LNCaP clone FGC (cell line): ENCODE data around the gene OLFML1.

Experiments
- DNase-seq: peaks from one replicate; pipeline ENCODE4 v3.0.0-alpha.2; 2011; ENCODE audit warnings: low read depth
- H3K4me3 ChIP-seq: 2 replicates; pipeline ENCODE4 v1.5.1; 2011; ENCODE audit warnings: mild to moderate bottlenecking, low read depth, low read length, control low read depth
- TF ChIP-seq, protein P1 (sequence below): IDR thresholded peaks from 2 replicates; pipeline ENCODE4 v1.5.1; 2012; ENCODE audit warnings: mild to moderate bottlenecking; ENCODE audit not compliant: control insufficient read depth, insufficient read depth; ENCODE audit errors: extremely low read depth

Gene OLFML1

DNA sequence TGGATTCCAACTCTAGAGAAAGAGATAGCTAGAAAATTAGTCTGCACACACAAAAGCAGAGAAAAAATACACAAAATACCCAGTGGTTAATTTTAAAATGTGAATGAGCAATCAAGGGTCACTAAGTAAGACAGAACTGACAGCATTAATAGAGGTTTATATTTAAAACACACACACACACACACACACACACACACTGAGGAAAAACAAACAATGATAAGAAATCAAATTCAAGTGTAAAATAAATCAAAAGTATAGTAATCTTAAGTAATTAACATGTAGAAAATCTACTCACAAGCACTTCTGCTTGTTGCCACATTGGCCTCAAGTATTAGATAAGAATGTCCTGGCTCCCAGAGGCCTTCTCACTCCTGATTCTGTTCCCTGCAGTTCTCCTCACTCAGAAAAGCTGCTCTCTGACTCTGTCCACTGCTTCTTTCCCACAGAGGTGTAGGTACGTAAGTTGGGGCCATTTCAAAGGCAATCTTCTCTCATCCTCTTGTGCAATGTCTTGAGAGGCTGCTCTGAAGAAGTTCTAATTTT lies 33.3 kb upstream of the OLFML1 start:
- TF ChIP-seq, protein P1, sequence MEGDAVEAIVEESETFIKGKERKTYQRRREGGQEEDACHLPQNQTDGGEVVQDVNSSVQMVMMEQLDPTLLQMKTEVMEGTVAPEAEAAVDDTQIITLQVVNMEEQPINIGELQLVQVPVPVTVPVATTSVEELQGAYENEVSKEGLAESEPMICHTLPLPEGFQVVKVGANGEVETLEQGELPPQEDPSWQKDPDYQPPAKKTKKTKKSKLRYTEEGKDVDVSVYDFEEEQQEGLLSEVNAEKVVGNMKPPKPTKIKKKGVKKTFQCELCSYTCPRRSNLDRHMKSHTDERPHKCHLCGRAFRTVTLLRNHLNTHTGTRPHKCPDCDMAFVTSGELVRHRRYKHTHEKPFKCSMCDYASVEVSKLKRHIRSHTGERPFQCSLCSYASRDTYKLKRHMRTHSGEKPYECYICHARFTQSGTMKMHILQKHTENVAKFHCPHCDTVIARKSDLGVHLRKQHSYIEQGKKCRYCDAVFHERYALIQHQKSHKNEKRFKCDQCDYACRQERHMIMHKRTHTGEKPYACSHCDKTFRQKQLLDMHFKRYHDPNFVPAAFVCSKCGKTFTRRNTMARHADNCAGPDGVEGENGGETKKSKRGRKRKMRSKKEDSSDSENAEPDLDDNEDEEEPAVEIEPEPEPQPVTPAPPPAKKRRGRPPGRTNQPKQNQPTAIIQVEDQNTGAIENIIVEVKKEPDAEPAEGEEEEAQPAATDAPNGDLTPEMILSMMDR, result no peak
- DNase-seq, result no peak
- no peak overlapping the region for H3K4me3 ChIP-seq

DNA sequence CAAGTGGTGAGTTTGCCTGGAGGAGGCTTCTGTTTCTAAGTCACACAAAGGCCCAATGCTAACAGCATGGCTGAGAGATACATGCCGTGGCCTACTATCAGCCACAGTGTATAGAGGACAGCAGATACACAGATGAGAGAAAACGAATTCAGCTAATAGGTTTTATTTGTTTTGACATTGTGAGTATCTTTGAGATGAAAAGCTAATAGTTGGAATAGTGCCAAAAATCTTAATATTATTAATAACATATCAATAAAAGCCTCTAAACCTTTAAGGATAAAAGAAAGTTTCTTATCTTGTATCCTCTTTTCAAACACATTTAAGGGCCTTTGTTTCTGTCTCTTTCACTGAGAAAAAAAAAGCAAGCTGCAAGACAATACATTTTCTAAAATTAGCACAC lies 30.5 kb upstream of the OLFML1 start:
- TF ChIP-seq, protein P1, result no peak
- no peak for DNase-seq
- no peak overlapping the region for H3K4me3 ChIP-seq

DNA sequence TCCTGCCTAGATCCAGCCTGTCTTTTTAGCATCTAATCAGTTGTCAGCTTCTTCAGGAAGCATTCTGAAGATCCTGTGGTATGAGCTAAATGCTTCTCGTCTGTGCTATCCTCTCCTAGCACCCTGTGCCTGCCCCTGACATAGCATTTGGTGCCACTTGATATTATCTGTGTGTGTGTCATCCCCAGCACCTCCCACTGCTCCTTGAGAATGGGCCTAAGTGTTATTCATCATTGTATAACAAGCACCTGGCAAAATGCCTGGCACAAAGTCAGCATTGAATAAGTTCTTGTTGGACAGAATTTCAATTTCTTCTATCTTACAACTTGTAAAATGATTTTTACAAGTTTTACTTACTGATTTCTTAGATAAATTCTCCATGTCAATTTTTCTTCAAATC lies 28.1 kb upstream of the OLFML1 start:
- TF ChIP-seq, protein P1, result no peak
- DNase-seq, result peak; percentile 66
- H3K4me3 ChIP-seq, result no peak overlapping the region

DNA sequence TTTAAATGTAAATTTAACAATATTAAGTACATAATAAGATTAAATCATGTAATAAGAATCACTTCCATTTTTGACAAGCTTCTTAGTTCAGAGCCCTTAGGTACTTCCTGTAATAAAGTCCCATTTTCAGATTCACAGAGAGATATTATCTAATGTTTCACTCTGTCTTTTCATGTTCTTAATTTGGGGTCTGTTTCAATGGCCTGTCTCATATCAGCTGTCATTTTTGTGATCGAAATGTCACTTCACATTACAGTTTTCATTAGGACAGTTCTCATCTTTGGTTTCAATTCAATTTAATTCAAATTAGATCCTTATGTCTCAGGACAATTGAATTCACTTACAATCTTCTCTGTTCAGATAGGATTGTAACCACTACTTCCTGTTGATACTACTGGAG lies 22.6 kb upstream of the OLFML1 start:
- TF ChIP-seq, protein P1, result no peak
- H3K4me3 ChIP-seq, result no peak overlapping the region
- no peak for DNase-seq

DNA sequence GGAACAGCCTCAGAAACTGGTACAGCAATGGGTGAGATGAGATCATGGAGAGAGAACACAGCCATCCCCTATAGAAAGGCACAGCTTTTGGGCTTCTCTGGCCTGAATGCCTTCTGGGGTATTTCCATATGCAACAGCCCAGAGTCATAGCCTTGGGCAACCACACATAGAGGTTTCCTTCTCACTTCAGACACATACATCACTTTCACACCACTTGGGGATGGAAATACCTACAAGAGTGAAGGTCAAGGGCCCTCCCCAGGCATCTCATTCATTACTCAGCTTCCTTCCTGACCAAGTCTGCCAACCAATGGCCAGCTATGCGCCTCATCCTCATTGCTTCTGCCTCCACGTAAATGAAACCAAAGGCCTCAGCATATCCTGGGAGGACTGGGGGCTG lies 17.7 kb upstream of the OLFML1 start:
- DNase-seq, result no peak
- TF ChIP-seq, protein P1, result no peak
- H3K4me3 ChIP-seq, result no peak overlapping the region

DNA sequence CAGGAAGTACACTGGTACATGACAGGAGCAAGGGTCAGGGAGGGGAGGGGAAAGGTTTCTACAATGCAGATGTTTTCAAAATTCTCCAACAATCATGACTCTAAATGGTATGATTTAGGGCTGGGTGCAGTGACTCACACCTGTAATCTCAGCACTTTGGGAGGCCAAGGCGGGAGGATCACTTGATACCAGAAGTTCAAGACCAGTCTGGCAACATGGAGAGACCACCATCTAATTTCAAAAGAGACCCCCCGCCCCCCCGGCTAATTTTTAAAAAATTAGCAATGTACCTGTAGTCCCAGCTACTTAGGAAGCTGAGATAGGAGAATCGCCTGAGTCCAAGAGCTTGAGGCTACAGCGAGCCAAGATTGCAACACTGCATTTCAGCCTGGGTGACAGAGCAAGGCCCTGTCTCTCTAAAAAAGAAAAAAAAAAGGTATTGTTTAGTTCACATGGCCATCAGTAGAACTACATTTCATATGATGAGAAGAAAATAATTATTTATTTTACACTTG lies 15.9 kb upstream of the OLFML1 start:
- TF ChIP-seq, protein P1, result no peak
- no peak for DNase-seq
- H3K4me3 ChIP-seq, result no peak overlapping the region

DNA sequence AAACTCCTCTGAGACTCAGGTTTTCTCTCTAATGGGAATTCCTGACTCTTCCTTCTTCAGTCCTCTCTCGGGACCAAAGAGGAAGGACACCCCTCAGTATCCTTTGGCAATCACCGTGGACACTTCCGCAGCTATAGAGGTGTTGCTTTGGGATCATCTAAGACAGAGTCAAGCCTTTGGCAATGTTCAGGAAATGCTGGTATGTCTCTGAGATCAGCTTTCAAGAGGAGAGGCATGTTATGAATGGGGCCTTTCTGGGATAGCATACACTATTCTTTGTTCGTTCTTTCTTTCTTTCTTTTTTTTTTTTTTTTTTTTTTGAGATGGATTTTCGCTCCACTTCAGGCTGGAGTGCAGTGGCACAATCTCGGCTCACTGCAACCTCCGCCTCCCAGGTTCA lies 14.2 kb upstream of the OLFML1 start:
- no peak for DNase-seq
- TF ChIP-seq, protein P1, result no peak
- no peak overlapping the region for H3K4me3 ChIP-seq
